SH-SY5Y (cell line): ENCODE measurements around the gene GARIN5B.

Experiments
- GATA2 ChIP-seq: IDR thresholded peaks from 2 replicates; pipeline ENCODE4 v1.6.1; 2011; ENCODE audit warnings: mild to moderate bottlenecking, low read depth, low read length
- GATA3 ChIP-seq: IDR thresholded peaks from 2 replicates; pipeline ENCODE4 v1.6.1; 2011; ENCODE audit warnings: low read depth, mild to moderate bottlenecking, low read length, moderate library complexity

GARIN5B gene

DNA sequence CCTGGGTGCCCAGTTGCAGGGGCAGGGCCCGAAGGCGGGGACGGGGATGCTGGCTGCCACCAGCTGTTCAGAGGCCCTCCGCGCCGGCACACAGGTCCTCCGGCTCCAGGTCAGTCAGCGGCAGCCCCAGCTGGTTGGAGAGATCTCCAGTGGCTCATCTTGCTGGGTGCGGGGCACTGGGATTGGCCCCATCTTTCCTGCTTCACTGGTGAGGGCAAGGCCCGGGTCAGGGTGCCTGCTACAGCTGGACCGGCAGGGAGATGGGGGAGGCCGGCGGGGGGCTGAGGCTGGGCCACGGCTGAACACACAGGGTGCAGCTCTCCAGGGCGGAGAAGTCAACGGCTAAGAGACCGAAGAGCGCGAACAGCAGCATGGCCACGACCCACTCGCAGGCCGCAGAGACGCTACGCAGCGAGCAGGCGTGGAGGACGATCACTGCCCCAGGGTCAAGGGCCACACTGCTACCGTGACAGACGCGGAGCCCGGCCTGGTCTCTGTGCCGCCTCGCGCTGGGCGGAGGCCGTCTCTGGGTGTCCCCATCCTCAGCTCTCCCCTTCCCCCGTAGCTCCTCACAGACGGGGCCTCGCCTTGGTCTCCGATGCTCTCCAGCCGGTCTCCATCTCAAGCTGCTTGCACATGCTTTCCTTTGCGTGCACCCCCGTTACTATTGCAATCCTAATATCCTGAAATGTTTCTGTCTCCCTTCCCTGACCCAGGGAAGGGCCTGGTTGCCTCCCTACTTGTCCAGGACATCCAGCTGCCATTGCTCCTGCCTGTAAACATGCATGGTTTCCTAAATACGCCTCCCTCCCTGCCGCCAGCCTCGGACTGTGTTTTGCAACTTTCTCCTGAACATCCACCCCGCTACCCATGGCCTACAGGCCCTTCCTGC, 50.2 kb downstream of the GARIN5B start:
- TF ChIP-seq GATA3 (no peak), GATA2 (no peak)

DNA sequence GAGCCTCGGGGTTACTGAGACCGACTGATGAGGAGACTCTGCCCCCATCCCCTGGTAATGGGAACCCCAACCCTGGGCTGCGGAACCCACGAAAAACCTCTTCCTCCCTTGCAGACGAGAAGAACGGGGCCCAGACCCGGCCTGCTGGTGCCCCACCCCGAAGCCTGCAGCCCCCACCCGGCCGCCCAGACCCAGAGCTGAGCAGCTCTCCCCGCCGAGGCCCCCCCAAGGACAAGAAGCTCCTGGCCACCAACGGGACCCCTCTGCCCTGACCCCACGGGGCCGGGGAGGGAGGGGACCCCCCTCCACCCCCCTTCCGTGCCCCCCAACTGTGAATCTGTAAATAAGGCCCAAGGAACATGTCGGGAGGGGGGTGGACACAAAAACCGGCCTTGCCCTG, 51.3 kb downstream of the GARIN5B start:
- TF ChIP-seq GATA2 (no peak), GATA3 (no peak)

DNA sequence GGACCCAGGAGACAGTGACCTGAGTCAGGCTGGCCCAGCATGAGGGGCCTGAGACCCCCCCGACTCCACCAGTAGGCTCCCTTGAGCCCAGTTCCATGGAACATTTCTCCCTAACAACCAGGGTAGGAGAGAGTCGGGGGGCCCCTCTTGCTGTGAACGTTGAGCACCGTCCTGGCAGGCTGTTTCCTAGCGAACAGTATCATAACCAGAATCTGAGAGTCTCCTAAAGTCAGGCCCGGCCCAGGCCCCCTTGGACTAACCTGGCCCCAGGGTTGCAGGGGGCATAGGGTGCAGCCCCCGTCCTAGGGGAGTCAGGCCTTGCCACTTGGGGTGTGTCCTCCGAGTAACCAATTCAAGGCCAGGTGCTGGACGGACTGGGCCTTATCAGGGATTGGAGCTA, 51.7 kb downstream of the GARIN5B start:
- TF ChIP-seq GATA3 (no peak), GATA2 (no peak)

DNA sequence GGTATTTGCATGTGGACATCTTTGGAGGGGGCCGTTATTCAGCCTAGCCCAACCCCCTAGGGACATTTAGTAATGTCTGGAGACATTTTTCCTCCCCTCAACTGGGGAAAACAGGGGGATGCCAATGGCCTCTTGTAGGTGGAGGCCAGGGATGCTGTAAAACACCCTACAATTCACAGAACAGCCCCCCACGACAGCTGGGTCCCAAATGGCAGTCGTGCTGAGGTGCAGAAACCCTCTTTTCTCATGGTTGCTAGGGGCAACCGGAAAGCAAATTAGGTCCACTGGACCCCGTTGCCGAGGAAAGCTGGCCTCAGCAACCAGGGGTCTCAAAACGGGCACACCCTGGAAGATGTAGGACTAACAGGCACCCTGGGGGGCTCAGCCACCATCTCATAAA, 52.6 kb downstream of the GARIN5B start:
- TF ChIP-seq GATA3 (no peak), GATA2 (no peak)

DNA sequence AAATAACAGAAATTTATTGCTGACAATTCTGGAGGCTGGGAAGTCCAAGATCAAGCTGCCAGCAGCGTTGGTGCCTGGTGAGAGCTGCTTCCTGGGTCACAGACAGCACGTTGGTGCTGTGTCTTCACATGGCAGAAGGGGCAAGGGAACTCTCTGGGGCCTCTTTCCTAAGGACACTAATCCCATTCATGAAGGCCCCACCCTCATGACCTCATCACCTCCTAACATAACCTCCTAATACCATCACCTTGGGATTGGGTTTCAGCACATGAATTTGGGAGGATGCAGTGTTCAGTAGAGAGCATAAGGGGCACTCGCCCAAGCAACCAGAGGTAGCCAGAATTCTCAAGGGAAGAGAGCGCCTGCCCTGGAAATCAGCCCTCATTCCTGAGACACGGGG, 53.6 kb downstream of the GARIN5B start:
- TF ChIP-seq GATA3: no peak
- no peak for TF ChIP-seq GATA2

DNA sequence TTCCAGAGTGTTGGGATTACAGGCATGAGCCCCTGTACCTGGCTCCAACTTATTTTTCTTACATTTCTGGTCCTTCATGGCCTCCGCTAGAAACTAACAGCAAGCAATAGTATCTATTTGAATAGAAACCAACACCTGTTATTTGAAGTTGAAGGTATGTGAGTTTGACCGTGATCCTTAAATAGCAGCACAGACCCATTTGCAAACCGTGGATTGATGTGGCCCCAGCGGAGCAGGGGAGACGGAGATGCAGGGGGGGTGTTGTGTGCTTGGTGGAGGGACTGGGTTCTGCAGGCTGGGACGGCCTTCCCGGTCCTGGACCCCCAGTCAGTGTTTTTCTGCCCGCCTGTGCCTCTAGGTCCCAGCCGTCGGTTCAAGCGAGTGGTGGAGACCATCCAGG, 54.8 kb downstream of the GARIN5B start:
- TF ChIP-seq GATA2 (no peak), GATA3 (no peak)

DNA sequence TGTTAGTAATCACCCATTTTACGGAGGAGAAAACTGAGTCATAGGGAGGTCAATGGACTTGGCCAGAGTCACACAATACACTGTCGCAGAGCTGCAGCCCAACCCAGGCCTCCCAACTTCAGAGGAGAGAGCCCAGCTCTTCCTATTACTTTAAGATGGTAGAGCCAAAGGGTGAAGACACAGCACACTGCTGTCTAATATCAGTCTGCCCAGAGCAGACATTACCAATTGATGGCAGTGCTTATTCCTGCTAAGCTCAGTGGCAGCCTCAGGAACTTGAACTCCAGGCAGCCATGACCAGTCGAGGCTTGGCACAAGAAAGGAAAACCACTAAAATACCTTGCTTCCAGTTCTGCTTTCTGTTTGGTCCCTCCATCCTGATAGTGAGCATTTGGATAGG, 56.3 kb downstream of the GARIN5B start:
- TF ChIP-seq GATA3 (no peak), GATA2 (no peak)

DNA sequence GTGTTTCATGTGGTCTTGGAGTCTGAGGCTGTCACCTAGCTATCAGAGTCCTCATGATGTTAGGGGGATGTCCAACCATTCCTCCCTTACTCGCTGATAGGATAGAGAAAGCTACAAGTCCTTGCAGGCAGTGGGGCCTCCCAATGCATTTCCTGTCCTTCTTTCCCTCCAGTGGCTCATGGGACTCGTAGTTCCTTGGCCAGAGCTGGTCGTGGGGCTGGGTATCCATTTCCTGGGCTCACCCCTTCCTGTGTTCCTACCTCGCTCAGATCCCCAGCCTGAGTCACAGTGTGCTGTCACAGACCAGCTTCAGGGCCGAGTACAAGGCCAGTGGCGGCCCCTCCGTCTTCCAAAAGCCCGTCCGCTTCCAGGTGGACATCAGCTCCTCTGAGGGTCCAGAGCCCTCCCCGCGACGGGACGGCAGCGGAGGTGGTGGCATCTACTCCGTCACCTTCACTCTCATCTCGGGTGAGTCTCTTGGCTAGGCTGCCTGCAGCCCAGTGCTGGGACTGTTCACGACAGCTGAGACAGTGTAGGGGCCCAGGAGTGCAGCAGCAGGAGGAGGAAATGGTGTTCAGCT, 57.0 kb downstream of the GARIN5B start:
- TF ChIP-seq GATA2 (no peak), GATA3 (no peak)

DNA sequence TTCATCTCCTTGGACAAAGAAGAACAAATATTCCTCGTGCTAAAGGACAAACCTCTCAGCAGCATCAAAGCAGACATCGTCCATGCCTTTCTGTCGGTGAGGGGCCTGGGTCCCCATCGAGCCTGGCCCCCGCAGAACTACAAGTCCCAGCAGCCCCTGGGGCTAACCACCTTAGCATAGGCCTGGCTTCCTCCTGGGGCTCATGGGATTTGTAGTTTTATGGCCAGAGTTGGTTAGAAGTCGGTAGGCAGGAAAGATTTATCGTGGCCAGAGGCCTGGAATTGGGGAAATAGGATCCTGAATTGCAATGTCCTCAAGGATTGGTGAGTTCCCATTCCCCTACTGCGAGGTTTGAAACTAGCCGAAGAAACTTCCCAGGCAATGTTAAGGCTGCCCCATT, 57.6 kb downstream of the GARIN5B start:
- TF ChIP-seq GATA3: no peak

DNA sequence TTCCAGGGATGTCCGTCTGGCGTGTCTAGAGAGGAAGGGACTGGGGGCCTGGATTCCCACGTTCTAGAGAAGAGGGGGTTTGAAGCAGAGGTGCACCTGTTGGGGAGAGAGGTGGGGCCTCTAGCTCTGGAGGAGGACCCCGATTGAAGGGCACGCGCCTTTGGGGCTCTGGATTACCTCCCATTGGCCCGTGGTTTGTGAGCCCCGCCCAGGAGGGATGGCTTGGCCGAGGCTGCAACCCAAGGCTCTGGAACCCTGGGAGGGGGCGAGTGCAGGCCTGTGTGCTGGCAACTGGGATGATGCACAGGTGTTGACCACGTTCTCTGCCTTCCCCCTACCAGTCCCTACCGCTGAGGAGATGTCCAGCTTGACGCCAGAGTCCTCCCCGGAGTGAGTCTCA, 58.1 kb downstream of the GARIN5B start:
- TF ChIP-seq GATA3 (no peak), GATA2 (no peak)
